Cardiac fibroblast (primary cell): ENCODE data around the gene CNNM4.

ENCODE experiments used
- DNase-seq, 2 donors: peaks; one replicate each; pipeline versions ENCODE4 v3.0.0 to v3.0.0-alpha.2; 2010; ENCODE audit warnings: low read depth in 2 of 2
- H3K4me3 ChIP-seq, 2 donors: replicated peaks in 1 of 2; 1 replicate in 1 of 2; 2 replicates in 1 of 2; pipeline ENCODE4 v1.5.1; 2011; ENCODE audit warnings: low read depth in 2 of 2, low read length in 2 of 2, mild to moderate bottlenecking in 2 of 2, moderate library complexity in 1 of 2
- TF ChIP-seq, protein P1 (sequence below): IDR thresholded peaks from one replicate; pipeline ENCODE4 v1.5.1; 2011; ENCODE audit warnings: low read depth, mild to moderate bottlenecking, low read length, inconsistent platforms

The CNNM4 gene

DNA sequence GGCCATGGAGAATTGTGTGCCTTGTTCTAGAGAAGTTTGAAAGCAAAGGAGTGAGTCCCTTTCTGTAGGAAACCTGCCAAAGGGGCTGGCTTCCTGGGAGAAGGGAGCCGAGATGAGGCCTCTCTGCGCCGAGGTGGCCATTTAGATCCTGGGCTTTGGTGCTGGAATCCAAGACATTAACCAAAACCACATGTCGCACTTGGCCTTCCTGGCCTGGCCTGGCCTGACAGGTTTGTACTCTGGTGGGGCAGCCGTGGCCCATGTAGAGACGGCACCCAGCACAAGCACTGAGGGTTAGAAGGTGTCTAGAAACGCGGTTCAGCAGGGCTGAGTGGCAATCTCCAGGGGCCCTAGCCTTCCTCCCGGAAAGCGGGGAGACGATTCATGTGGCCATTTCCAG, 62.5 kb downstream of the CNNM4 start:
- DNase-seq, result no peak

DNA sequence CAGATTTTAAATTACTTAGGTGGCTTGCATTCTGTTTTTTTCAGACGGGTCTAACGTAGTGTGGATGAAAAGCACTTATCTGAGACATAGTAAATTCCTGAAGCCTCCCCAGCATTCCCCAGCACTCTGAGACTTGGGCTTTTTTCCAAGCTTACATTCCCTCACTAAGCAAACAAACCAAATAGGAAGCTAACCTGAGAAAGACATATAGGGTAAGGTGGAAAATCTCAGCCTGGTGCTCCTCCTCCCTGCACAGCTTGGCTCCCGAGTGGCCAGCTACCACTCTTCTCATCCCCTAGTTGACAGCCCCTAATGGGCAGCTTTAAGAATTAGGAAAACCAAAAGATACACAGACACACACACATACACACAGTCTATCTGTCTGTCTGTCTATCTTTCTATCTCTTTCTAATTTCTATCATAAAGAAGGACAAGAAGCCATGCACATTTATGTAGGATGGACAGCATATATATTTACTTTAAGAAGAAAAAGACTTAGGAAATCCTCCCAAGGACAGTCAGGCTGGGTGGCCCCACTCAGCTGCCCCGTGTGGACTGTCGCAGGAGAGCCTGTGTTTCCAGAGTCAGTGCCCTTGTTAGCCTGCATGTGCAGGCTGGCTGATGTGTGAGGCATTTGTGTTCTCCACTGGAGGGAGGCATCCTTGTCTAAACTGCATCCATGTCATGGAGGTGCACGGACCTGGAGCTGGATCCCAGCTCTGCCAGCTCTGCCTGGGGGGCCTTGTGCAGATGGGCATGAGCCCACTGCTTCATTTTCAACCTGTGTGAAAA, 63.6 kb downstream of the CNNM4 start:
- TF ChIP-seq, protein P1, sequence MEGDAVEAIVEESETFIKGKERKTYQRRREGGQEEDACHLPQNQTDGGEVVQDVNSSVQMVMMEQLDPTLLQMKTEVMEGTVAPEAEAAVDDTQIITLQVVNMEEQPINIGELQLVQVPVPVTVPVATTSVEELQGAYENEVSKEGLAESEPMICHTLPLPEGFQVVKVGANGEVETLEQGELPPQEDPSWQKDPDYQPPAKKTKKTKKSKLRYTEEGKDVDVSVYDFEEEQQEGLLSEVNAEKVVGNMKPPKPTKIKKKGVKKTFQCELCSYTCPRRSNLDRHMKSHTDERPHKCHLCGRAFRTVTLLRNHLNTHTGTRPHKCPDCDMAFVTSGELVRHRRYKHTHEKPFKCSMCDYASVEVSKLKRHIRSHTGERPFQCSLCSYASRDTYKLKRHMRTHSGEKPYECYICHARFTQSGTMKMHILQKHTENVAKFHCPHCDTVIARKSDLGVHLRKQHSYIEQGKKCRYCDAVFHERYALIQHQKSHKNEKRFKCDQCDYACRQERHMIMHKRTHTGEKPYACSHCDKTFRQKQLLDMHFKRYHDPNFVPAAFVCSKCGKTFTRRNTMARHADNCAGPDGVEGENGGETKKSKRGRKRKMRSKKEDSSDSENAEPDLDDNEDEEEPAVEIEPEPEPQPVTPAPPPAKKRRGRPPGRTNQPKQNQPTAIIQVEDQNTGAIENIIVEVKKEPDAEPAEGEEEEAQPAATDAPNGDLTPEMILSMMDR, result no peak
- H3K4me3 ChIP-seq, result no peak overlapping the region
- DNase-seq, result peak; percentile 11 to 74

More for the DNA sequence above, 62.5 kb downstream of the CNNM4 start:
- TF ChIP-seq, protein P1, result no peak
- H3K4me3 ChIP-seq, result no peak overlapping the region

GRCh38 chr2:96825057-96825456, 64.4 kb downstream of the CNNM4 start:
- TF ChIP-seq, protein P1, result no peak
- no peak overlapping the region for H3K4me3 ChIP-seq

GRCh38 chr2:96826546-96827278, 66.0 kb downstream of the CNNM4 start:
- DNase-seq, result no peak
- TF ChIP-seq, protein P1, result no peak
- H3K4me3 ChIP-seq, result no peak overlapping the region

More at GRCh38 chr2:96825057-96825456, 64.4 kb downstream of the CNNM4 start:
- DNase-seq, result no peak

DNA sequence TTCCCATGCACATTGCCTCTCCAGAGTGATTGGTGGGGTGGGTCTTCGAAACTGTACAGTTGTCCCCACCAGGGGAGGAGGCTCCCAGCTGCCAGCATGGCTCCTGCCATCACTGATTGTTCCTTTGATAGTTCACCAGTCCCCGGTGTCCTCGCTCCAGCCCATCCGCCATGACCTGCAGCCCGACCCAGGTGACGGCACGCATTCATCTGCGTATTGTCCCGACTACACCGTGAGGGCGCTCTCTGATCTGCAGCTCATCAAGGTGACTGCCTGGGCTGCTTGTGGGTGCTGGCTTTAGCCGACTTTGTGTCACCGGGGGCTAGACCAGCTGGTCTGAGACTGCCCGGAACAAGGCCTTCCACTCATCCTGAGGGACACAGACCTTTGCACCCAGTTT, 67.7 kb downstream of the CNNM4 start:
- DNase-seq, result no peak
- TF ChIP-seq, protein P1, result no peak
- no peak overlapping the region for H3K4me3 ChIP-seq

DNA sequence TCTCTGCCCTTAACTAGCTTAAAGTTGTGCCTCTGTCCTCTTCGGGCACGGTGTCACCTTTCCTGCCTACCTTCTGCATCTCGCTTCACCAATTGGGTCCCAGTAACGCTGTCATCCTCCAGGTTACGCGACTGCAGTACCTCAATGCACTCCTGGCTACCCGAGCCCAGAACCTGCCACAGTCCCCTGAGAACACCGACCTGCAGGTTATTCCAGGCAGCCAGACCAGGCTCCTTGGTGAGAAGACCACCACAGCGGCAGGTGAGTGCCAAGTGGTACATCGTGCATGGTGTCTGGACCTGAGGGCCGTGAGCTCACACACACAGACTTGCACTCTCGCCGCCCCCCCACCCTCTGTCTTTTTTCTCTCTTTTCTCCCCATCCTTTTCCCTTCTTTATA, 68.2 kb downstream of the CNNM4 start:
- DNase-seq, result no peak
- H3K4me3 ChIP-seq, result no peak overlapping the region
- TF ChIP-seq, protein P1, result no peak
